Renal cortical epithelial cell (primary cell): ENCODE results near the gene TBC1D17. TPM values are rescaled to one million over a fixed set of nuclear protein-coding genes. Genes with fewer than 3 reads are reported as not detected.

Source experiments
- total RNA-seq: library from RNA; depleted of rRNA; stranded (reverse); fragments of >200 nt; gene quantifications from 2 replicates; pipeline ENCODE4 v1.2.3, GENCODE V29; 2014

TBC1D17 gene
- total RNA-seq, 1 donor from 2014 or later: 12.1 TPM

Other genes with a start within 250 kb of the TBC1D17 start
- gene RRAS, start 237.6 kb upstream of the TBC1D17 start, total RNA-seq: 32.5 and 40.5 TPM in 2 replicates
- gene SCAF1, start 235.5 kb upstream of the TBC1D17 start, total RNA-seq: 12.5 and 50.9 TPM in 2 replicates
- 68.4 and 89.3 TPM in 2 replicates for gene IRF3, start 211.8 kb upstream of the TBC1D17 start, total RNA-seq
- 1.9 and 5.9 TPM in 2 replicates for gene BCL2L12, start 211.8 kb upstream of the TBC1D17 start, total RNA-seq
- 205 and 483 TPM in 2 replicates for gene PRMT1, start 200.4 kb upstream of the TBC1D17 start, total RNA-seq
- gene ADM5, start 188.1 kb upstream of the TBC1D17 start, total RNA-seq: 0.35 TPM in 2 replicates
- gene CPT1C, start 186.6 kb upstream of the TBC1D17 start, total RNA-seq: 1.9 and 2.5 TPM in 2 replicates
- gene TSKS, start 114.4 kb upstream of the TBC1D17 start, total RNA-seq: not detected in 2 replicates
- gene AP2A1, start 110.7 kb upstream of the TBC1D17 start, total RNA-seq: 43.2 and 98.0 TPM in 2 replicates
- 13.4 and 24.2 TPM in 2 replicates for gene FUZ, start 64.4 kb upstream of the TBC1D17 start, total RNA-seq
- 18.8 and 66.7 TPM in 2 replicates for gene MED25, start 59.4 kb upstream of the TBC1D17 start, total RNA-seq
- gene PTOV1, start 26.5 kb upstream of the TBC1D17 start, total RNA-seq: 28.3 and 106 TPM in 2 replicates
- 30.5 and 36.3 TPM in 2 replicates for gene PNKP, start 10.1 kb upstream of the TBC1D17 start, total RNA-seq
- gene AKT1S1, start 347 bp upstream of the TBC1D17 start, total RNA-seq: 3.5 and 10.8 TPM in 2 replicates
- gene IL4I1, start 19.2 kb downstream of the TBC1D17 start, total RNA-seq: 4.9 and 25.7 TPM in 2 replicates
- 6.3 and 8.7 TPM in 2 replicates for gene ATF5, start 51.5 kb downstream of the TBC1D17 start, total RNA-seq
- 28.1 and 46.0 TPM in 2 replicates for gene NUP62, start 51.8 kb downstream of the TBC1D17 start, total RNA-seq
- gene SIGLEC11, start 83.5 kb downstream of the TBC1D17 start, total RNA-seq: not detected in 2 replicates
- 19.8 and 32.9 TPM in 2 replicates for gene VRK3, start 147.7 kb downstream of the TBC1D17 start, total RNA-seq
- 9.0 and 16.1 TPM in 2 replicates for gene ZNF473, start 148.3 kb downstream of the TBC1D17 start, total RNA-seq